HEK293 (cell line): ENCODE results near the gene PPRC1.

Experiments
- CTCF ChIA-PET: fragments of 350-600 bp; formaldehyde crosslinking; extraction: SDS; loops from one replicate; lab custom pipeline; 2021; ENCODE audit warnings: antibody characterized with exemption; lab: Yijun Ruan, JAX
- POLR2A ChIA-PET: fragments of 300-600 bp; formaldehyde crosslinking; extraction: SDS; loops from one replicate; lab custom pipeline; 2020; ENCODE audit warnings: antibody characterized with exemption, inconsistent platforms; lab: Yijun Ruan, JAX
- H3K27ac ChIP-seq: fragments of 200-500 bp; sonication (Bioruptor generic); 2 replicates; pipeline ENCODE4 v1.5.1; 2014; ENCODE audit warnings: low read depth, low read length, control low read depth, inconsistent platforms; ENCODE audit errors: extremely low read depth
- H3K36me3 ChIP-seq, 2 experiments: fragments of 200-500 bp in 1 of 2; sonication (Bioruptor generic) in 1 of 2; 1 replicate in 1 of 2; 2 replicates in 1 of 2; pipeline ENCODE4 v1.5.1; 2014 to 2017; ENCODE audit warnings: inconsistent platforms in 2 of 2, low read length in 2 of 2; ENCODE audit not compliant: control insufficient read depth in 2 of 2, insufficient read depth in 1 of 2
- H3K4me1 ChIP-seq: fragments of 200-500 bp; sonication (Bioruptor generic); 2 replicates; pipeline ENCODE4 v1.5.1; 2014; ENCODE audit warnings: mild to moderate bottlenecking, low read length, inconsistent platforms; ENCODE audit not compliant: control insufficient read depth, insufficient read depth
- H3K4me3 ChIP-seq: 2 replicates; pipeline ENCODE4 v1.5.1; 2011; ENCODE audit warnings: low read depth, mild to moderate bottlenecking, control low read depth, low read length, moderate library complexity
- H3K9me3 ChIP-seq: fragments of 200-500 bp; sonication (Bioruptor generic); 2 replicates; pipeline ENCODE4 v1.5.1; 2014; ENCODE audit warnings: low read depth, low read length, inconsistent platforms; ENCODE audit not compliant: control insufficient read depth, insufficient read depth
- GLIS1 ChIP-seq: fragments of 450-650 bp; formaldehyde crosslinking; IDR thresholded peaks from 2 replicates; pipeline ENCODE4 v1.5.1; 2016; ENCODE audit warnings: missing biosample characterization, missing genetic modification characterization
- GLIS2 ChIP-seq: fragments of 450-650 bp; formaldehyde crosslinking; IDR thresholded peaks from 2 replicates; pipeline ENCODE4 v1.5.1; 2016; ENCODE audit warnings: missing biosample characterization, missing genetic modification characterization
- SETDB1 ChIP-seq: IDR thresholded peaks from one replicate; pipeline ENCODE4 v1.6.1; 2017; ENCODE audit warnings: mild to moderate bottlenecking, low read length, moderate library complexity, mixed read lengths; ENCODE audit not compliant: insufficient read length
- SP3 ChIP-seq: fragments of 450-650 bp; formaldehyde crosslinking; IDR thresholded peaks from 2 replicates; pipeline ENCODE4 v1.5.1; 2016; ENCODE audit warnings: missing biosample characterization, missing genetic modification characterization
- YY1 ChIP-seq: fragments of 450-650 bp; formaldehyde crosslinking; IDR thresholded peaks from 2 replicates; pipeline ENCODE4 v1.5.1; 2018; ENCODE audit warnings: missing biosample characterization, missing genetic modification characterization
- ZBTB48 ChIP-seq: fragments of 450-650 bp; formaldehyde crosslinking; IDR thresholded peaks from 2 replicates; pipeline ENCODE4 v1.5.1; 2016; ENCODE audit warnings: missing biosample characterization, missing genetic modification characterization
- ZBTB8A ChIP-seq: fragments of 450-650 bp; formaldehyde crosslinking; IDR thresholded peaks from 2 replicates; pipeline ENCODE4 v1.5.1; 2016; ENCODE audit warnings: missing biosample characterization, missing genetic modification characterization
- ZIC2 ChIP-seq: fragments of 450-650 bp; formaldehyde crosslinking; IDR thresholded peaks from 2 replicates; pipeline ENCODE4 v1.5.1; 2016; ENCODE audit warnings: missing biosample characterization, missing genetic modification characterization
- ZNF214 ChIP-seq: fragments of 450-650 bp; formaldehyde crosslinking; IDR thresholded peaks from 2 replicates; pipeline ENCODE4 v1.5.1; 2017; ENCODE audit warnings: missing biosample characterization, mild to moderate bottlenecking, missing genetic modification characterization, borderline replicate concordance
- ZNF335 ChIP-seq: fragments of 450-650 bp; formaldehyde crosslinking; conservative IDR thresholded peaks from 2 replicates; pipeline ENCODE4 v1.5.1; 2016; ENCODE audit warnings: missing biosample characterization, missing genetic modification characterization
- ZNF341 ChIP-seq: fragments of 450-650 bp; formaldehyde crosslinking; IDR thresholded peaks from 2 replicates; pipeline ENCODE4; 2016; ENCODE audit warnings: low read depth, missing biosample characterization, missing genetic modification characterization
- ZNF394 ChIP-seq: fragments of 450-650 bp; formaldehyde crosslinking; IDR thresholded peaks from 2 replicates; pipeline ENCODE4 v1.5.1; 2016; ENCODE audit warnings: missing biosample characterization, missing genetic modification characterization, mild to moderate bottlenecking, moderate library complexity, borderline replicate concordance
- ZNF510 ChIP-seq: fragments of 450-650 bp; formaldehyde crosslinking; IDR thresholded peaks from 2 replicates; pipeline ENCODE4 v1.5.1; 2018; ENCODE audit warnings: mild to moderate bottlenecking, missing genetic modification characterization, missing biosample characterization; ENCODE audit not compliant: insufficient replicate concordance
- ZNF600 ChIP-seq: fragments of 450-650 bp; formaldehyde crosslinking; IDR thresholded peaks from 2 replicates; pipeline ENCODE4 v1.5.1; 2016; ENCODE audit warnings: missing biosample characterization, missing genetic modification characterization
- ZNF610 ChIP-seq: fragments of 450-650 bp; formaldehyde crosslinking; IDR thresholded peaks from 2 replicates; pipeline ENCODE4 v1.5.1; 2016; ENCODE audit warnings: missing biosample characterization, missing genetic modification characterization, borderline replicate concordance
- ZNF658 ChIP-seq: fragments of 450-650 bp; formaldehyde crosslinking; IDR thresholded peaks from 2 replicates; pipeline ENCODE4; 2016; ENCODE audit warnings: missing biosample characterization, missing genetic modification characterization
- ZNF704 ChIP-seq: fragments of 450-650 bp; formaldehyde crosslinking; IDR thresholded peaks from 2 replicates; pipeline ENCODE4 v1.5.1; 2016; ENCODE audit warnings: missing biosample characterization, missing genetic modification characterization
- ZSCAN30 ChIP-seq: fragments of 450-650 bp; IDR thresholded peaks from 2 replicates; pipeline ENCODE4 v1.5.1; 2018; ENCODE audit warnings: missing biosample characterization, mild to moderate bottlenecking, missing genetic modification characterization, moderate library complexity
- TF ChIP-seq, protein P1 (sequence below): fragments of 450-650 bp; formaldehyde crosslinking; IDR thresholded peaks from 2 replicates; pipeline ENCODE4 v1.5.1; 2016; ENCODE audit warnings: missing biosample characterization, missing genetic modification characterization
- TF ChIP-seq, protein P2 (sequence below): fragments of 450-650 bp; formaldehyde crosslinking; IDR thresholded peaks from 2 replicates; pipeline ENCODE4 v1.5.1; 2017; ENCODE audit warnings: missing biosample characterization, missing genetic modification characterization
- TF ChIP-seq, protein P3 (sequence below): fragments of 450-650 bp; formaldehyde crosslinking; IDR thresholded peaks from 2 replicates; pipeline ENCODE4 v1.5.1; 2016; ENCODE audit warnings: missing biosample characterization, missing genetic modification characterization
- TF ChIP-seq, protein P4 (sequence below): fragments of 450-650 bp; formaldehyde crosslinking; IDR thresholded peaks from 2 replicates; pipeline ENCODE4 v1.5.1; 2016; ENCODE audit warnings: missing biosample characterization, missing genetic modification characterization

PPRC1 gene

DNA sequence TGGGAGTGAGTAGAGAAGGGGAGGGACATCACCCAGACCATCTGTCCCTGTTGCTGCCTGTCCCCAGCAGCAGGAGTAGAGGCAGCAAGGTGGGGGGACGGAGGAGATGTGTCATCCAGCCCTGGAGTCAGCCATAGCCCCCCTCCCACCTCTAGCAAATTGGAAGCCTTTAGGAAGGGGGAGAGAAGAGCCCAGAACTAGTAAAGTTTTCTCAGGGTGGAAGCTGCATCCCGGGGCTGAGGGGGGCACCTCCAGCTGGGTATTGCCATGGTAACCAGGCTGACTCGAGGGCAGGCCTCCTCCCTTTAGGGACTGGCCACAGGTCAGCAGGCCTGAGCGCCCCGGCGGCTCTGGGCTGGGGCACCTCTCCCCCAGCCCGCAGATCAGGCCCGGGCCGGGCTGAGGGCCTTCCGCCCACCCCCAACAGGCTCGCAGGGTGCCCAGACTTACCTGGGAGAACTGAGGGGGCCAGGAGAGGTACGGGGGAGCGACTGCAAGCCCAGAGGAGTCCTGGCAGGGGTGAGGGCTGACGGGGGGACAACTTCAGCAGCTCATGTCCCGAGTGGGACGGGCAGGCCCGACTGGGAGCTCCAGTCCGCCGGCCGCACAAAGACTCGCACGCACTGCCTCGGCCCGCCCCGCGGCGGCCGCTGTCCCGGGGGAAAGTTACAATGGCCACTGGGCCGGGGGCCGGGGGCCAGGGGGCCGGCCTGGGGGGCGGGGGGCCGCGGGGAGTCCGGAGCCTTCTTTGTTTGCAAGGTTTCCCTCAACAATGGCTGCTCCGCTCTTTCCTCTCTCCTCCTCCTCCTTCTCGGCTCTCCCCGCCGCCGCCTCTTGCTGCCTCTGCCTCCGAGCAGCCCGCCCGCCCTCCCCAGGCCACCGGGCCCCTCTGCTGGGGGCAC lies 18.6 kb upstream of the PPRC1 start:
- ChIA-PET CTCF (interaction anchor here (1.2 to 2.9 kb wide), 2 partner anchors 13 to 41 kb away, joined by 4 to 9 read pairs; no protein-coding TSS in a partner anchor), POLR2A (interaction anchor here (0.7 to 2.2 kb wide), 18 partner anchors 8 to 1074 kb away, joined by 3 to 26 read pairs (median 6); partner anchors contain the start of genes ARMH3, GBF1, NOLC1 and PPRC1)
- Histone ChIP-seq H3K9me3 (no peaks in the 10 kb centered on the region), H3K4me3 (peak overlapping the region; percentile 70), H3K36me3 (peaks cover 13 to 27% of the 10 kb centered on the region in 2 experiments; a peak in 2 of 3 replicates), H3K4me1 (peaks cover 42% of the 10 kb centered on the region), H3K27ac (peak overlapping the region; percentile 73; the same call in 1 of the 2 replicates)
- TF ChIP-seq, protein P1, sequence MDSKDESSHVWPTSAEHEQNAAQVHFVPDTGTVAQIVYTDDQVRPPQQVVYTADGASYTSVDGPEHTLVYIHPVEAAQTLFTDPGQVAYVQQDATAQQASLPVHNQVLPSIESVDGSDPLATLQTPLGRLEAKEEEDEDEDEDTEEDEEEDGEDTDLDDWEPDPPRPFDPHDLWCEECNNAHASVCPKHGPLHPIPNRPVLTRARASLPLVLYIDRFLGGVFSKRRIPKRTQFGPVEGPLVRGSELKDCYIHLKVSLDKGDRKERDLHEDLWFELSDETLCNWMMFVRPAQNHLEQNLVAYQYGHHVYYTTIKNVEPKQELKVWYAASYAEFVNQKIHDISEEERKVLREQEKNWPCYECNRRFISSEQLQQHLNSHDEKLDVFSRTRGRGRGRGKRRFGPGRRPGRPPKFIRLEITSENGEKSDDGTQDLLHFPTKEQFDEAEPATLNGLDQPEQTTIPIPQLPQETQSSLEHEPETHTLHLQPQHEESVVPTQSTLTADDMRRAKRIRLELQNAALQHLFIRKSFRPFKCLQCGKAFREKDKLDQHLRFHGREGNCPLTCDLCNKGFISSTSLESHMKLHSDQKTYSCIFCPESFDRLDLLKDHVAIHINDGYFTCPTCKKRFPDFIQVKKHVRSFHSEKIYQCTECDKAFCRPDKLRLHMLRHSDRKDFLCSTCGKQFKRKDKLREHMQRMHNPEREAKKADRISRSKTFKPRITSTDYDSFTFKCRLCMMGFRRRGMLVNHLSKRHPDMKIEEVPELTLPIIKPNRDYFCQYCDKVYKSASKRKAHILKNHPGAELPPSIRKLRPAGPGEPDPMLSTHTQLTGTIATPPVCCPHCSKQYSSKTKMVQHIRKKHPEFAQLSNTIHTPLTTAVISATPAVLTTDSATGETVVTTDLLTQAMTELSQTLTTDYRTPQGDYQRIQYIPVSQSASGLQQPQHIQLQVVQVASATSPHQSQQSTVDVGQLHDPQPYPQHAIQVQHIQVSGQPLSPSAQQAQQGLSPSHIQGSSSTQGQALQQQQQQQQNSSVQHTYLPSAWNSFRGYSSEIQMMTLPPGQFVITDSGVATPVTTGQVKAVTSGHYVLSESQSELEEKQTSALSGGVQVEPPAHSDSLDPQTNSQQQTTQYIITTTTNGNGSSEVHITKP (tag by site-specific recombination): peak; percentile 44
- TF ChIP-seq ZNF510 (tag by site-specific recombination): no peak
- TF ChIP-seq ZIC2 (tag by site-specific recombination): peak; percentile 31; the same call in 1 of the 2 replicates
- TF ChIP-seq YY1: 0 out of 2 replicates have a peak, but pooled peaks have one; percentile 16
- TF ChIP-seq ZNF214: no peak
- peak; percentile 94 for TF ChIP-seq ZNF335
- TF ChIP-seq ZNF600 (tag by site-specific recombination): peak; percentile 55
- TF ChIP-seq, protein P2, sequence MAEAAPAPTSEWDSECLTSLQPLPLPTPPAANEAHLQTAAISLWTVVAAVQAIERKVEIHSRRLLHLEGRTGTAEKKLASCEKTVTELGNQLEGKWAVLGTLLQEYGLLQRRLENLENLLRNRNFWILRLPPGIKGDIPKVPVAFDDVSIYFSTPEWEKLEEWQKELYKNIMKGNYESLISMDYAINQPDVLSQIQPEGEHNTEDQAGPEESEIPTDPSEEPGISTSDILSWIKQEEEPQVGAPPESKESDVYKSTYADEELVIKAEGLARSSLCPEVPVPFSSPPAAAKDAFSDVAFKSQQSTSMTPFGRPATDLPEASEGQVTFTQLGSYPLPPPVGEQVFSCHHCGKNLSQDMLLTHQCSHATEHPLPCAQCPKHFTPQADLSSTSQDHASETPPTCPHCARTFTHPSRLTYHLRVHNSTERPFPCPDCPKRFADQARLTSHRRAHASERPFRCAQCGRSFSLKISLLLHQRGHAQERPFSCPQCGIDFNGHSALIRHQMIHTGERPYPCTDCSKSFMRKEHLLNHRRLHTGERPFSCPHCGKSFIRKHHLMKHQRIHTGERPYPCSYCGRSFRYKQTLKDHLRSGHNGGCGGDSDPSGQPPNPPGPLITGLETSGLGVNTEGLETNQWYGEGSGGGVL (tag by site-specific recombination): peak; percentile 85
- 0 out of 2 replicates have a peak, but pooled peaks have one; percentile 22 for TF ChIP-seq SP3 (tag by site-specific recombination)
- no peak for TF ChIP-seq ZNF610 (tag by site-specific recombination)
- TF ChIP-seq, protein P3, sequence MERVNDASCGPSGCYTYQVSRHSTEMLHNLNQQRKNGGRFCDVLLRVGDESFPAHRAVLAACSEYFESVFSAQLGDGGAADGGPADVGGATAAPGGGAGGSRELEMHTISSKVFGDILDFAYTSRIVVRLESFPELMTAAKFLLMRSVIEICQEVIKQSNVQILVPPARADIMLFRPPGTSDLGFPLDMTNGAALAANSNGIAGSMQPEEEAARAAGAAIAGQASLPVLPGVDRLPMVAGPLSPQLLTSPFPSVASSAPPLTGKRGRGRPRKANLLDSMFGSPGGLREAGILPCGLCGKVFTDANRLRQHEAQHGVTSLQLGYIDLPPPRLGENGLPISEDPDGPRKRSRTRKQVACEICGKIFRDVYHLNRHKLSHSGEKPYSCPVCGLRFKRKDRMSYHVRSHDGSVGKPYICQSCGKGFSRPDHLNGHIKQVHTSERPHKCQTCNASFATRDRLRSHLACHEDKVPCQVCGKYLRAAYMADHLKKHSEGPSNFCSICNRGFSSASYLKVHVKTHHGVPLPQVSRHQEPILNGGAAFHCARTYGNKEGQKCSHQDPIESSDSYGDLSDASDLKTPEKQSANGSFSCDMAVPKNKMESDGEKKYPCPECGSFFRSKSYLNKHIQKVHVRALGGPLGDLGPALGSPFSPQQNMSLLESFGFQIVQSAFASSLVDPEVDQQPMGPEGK (tag by site-specific recombination): peak; percentile 70
- TF ChIP-seq ZNF704 (tag by site-specific recombination): no peak
- 0 out of 2 replicates have a peak, but pooled peaks have one; percentile 8 for TF ChIP-seq ZSCAN30
- TF ChIP-seq ZBTB8A (tag by site-specific recombination): peak; percentile 46; the same call in 1 of the 2 replicates
- 0 out of 2 replicates have a peak, but pooled peaks have one; percentile 14 for TF ChIP-seq ZNF394 (tag by site-specific recombination)
- peak; percentile 93 for TF ChIP-seq GLIS1 (tag by site-specific recombination)
- TF ChIP-seq ZNF341 (tag by site-specific recombination): peak; percentile 92
- TF ChIP-seq, protein P4, sequence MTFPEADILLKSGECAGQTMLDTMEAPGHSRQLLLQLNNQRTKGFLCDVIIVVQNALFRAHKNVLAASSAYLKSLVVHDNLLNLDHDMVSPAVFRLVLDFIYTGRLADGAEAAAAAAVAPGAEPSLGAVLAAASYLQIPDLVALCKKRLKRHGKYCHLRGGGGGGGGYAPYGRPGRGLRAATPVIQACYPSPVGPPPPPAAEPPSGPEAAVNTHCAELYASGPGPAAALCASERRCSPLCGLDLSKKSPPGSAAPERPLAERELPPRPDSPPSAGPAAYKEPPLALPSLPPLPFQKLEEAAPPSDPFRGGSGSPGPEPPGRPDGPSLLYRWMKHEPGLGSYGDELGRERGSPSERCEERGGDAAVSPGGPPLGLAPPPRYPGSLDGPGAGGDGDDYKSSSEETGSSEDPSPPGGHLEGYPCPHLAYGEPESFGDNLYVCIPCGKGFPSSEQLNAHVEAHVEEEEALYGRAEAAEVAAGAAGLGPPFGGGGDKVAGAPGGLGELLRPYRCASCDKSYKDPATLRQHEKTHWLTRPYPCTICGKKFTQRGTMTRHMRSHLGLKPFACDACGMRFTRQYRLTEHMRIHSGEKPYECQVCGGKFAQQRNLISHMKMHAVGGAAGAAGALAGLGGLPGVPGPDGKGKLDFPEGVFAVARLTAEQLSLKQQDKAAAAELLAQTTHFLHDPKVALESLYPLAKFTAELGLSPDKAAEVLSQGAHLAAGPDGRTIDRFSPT: peak; percentile 54; the same call in 1 of the 2 replicates
- TF ChIP-seq GLIS2 (tag by site-specific recombination): peak; percentile 85
- TF ChIP-seq ZNF658 (tag by site-specific recombination): no peak
- TF ChIP-seq ZBTB48 (tag by site-specific recombination): peak; percentile 32; the same call in 1 of the 2 replicates
- no peak for TF ChIP-seq SETDB1
